Measurements from ENCODE around the gene DGLUCY.
"Not testable (repeated sequence)": the region's sequence is repeated elsewhere in the genome, so short reads cannot be mapped to it uniquely, and the experiment has no call there.

Gene DGLUCY

DNA sequence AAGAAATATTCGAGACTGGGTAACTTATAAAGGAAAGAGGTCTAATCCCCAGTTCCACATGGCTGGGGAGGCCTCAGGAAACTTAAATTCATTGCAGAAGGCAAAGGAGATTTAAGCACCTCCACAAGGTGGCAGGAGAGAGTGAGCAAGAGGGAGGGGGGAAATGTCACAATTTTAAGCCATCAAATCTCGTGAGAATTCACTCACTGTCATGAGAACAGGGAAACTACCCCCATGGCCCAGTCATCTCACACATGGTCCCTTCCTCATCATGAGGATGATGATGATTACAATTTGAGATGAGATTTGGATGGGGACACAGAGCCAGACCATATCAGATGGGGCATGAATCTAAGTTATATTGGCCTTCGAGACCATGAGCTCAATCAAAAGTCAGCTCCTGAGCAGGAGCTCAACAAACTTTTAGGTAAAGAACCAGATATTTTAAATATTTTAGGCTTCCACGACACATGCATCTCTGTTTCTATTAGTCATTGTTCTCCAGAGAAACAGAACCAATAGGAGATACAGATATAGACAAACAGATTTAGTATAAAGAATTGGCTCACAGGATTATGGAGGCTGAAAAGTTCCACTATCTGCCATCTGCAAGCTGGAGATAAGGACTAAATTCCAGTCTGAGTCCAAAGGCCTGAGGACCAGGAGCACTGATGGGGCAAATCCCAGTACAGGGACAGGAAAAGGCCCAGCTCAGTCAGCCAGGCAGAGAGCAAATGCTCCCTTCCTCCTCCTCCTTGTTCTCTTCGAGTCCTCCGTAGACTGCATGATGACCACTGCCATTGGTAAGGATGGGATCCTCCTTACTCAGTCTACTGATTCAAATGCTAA is 24.9 kb downstream of the DGLUCY start:
- DNase-seq: no peak

DNA sequence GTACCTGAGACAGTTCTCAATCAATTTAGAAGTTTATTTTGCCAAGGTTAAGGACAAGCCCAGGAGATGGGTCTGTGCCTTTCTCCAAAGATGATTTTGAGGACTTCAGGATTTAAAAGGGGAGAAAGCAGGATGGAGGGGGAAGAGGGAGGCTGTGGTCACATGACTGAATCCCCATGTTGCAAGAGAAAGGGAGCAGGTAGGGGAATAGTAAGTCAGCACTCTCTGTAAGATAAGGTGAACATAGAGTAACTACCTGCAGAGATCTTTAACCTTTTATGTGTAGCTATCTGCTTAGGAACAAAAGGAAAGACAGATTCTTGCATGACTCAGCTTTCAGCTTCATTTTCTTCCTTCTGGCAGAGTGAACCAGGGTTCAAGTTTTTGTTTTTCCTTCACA is 25.9 kb downstream of the DGLUCY start:
- no peak for DNase-seq

GRCh38 chr14:91140672-91141071 is 26.8 kb downstream of the DGLUCY start:
- no peak for DNase-seq

DNA sequence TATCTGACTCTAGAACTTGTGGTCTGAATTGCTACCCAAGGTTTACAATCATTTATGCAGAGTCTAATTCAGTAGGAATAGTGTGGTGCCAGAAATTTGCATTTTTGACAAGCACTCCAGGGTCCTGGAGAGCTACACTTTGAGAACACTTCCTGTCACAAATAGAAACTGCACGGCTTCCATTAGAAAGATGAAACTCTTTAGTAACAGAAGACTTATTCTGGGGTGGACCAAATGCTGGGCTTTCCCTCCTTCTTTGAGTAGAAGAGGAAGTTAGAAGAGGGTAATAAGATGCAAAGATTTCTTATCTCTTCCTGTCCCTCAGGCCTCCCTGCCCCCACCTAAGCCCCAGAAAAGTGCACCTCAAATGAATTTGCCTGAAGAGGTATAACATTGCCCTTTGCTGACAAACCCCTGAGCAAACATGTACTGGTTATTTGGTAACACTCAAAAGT is 28.4 kb downstream of the DGLUCY start:
- no peak for DNase-seq

GRCh38 chr14:91143862-91144261 is 30.0 kb downstream of the DGLUCY start:
- no peak for DNase-seq

- DNase-seq: no peak
These were observed 30.7 kb downstream of the DGLUCY start for GRCh38 chr14:91144425-91145145.

DNA sequence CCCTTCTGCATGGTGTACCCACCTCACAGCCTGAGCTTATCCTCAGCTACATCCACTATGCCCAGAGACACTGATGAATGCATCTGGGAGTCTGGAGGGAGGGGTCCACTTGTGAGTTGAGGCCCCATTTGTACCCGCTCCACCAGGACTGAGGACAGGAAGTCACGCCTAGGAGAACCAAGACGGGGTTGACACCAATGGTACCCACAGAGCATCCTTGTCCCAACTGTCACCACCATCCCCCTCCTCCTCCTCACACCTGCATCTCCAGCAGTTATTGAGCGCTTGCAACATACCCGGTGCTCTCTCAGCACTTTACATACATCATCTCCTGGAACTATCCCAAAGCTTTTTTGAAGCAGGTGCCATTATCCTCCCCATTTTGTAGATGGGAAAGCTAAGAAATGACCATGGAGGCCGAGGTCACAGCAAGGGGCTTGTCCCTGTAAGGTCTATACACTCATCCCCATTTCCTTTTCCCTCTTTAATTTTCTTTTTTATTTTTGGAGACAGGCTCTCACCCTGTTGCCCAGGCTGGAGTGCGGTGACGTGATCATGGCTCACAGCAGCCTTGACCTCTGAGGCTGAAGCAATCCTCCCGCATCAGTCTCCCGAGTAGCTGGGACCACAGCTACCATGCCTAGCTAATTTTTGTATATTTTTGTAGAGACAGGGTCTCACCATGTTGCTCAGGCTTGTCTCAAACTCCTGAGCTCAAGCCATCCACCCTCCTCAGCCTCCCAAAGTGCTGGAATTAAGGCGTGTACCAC is 31.7 kb downstream of the DGLUCY start:
- DNase-seq: no peak

- DNase-seq: no peak
These were observed 32.8 kb downstream of the DGLUCY start for GRCh38 chr14:91146661-91147060.

GRCh38 chr14:91149462-91149861 is 35.6 kb downstream of the DGLUCY start:
- peak; percentile 29 for DNase-seq

GRCh38 chr14:91152499-91152898 is 38.6 kb downstream of the DGLUCY start:
- no peak for DNase-seq

DNA sequence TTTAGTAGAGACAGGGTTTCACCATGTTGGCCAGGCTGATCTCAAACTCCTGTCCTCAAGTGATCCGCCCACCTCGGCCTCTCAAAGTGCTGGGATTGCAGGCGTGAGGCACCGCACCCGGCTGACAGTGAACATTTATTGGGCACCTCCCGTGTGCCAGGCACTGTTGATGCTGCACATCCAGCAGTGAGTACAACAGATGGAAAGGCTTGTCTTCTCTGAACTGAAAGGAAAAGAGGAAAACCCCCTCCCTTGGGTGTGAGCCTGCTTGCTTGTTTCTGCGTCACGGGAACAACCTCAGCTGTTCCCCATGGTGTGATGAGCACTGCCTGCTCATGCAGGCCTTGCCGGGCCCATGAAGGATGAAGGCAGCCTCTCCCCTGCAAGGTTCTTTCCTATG is 39.5 kb downstream of the DGLUCY start:
- no peak for DNase-seq

DNA sequence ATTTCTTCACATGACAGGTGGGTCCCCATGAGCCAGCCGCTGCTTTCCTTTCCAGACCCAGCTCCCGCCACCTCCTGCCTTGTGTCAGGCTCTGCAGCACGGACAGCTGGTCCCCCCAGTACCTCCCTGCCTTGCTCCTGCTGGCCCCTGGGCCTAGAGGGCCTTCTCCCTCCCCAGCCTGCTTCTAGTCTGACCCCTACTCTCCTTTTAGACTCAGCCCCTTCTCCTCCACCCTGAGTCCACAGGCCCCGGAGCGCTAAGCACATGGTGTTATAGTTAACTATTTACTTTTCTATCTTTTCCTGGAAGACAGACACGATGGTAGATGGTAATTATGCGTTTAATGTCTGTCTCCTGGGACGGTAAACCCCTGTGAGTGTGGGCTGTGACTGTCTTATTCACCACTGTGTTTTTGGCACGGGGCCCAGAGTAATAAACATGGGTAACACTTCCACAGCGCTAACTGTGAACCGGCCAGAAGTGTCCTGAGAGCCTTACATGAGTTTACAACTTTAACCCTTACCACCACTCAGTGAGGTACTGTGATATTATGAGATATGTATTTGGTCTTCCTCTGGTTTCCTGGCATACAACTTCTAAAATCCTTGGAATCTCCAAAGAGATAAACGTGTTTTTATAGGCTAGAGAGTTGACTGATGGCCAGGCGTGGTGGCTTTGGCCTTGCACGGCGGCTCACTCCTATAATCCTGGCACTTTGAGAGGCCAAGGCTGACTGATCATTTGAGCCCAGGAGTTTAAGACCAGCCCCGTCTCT is 41.2 kb downstream of the DGLUCY start:
- DNase-seq: peak; percentile 84

GRCh38 chr14:91155626-91156089 is 41.8 kb downstream of the DGLUCY start:
- DNase-seq: no peak

- not testable (repeated sequence) for DNase-seq
These were observed 42.3 kb downstream of the DGLUCY start for GRCh38 chr14:91156142-91156666.

DNA sequence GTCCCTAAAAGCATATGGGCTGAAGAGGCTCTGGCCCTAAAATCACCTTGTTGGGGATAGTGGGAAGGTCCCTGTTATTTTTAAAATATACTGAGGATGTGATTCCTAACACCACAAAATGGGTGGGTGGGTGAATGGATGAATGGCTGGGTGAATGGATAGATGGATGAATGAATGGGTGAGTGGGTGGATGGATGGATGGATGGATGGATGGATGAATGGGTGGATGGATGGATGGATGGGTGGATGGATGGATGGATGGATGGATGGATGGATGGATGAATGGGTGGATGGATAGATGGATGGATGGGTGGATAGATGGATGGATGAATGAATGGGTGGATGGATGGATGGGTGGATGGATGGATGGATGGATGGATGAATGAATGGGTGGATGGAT is 43.0 kb downstream of the DGLUCY start:
- DNase-seq: not testable (repeated sequence)

- DNase-seq: no peak
These were observed 44.4 kb downstream of the DGLUCY start for GRCh38 chr14:91158091-91158790.

GRCh38 chr14:91159182-91159581 is 45.3 kb downstream of the DGLUCY start:
- DNase-seq: no peak

DNA sequence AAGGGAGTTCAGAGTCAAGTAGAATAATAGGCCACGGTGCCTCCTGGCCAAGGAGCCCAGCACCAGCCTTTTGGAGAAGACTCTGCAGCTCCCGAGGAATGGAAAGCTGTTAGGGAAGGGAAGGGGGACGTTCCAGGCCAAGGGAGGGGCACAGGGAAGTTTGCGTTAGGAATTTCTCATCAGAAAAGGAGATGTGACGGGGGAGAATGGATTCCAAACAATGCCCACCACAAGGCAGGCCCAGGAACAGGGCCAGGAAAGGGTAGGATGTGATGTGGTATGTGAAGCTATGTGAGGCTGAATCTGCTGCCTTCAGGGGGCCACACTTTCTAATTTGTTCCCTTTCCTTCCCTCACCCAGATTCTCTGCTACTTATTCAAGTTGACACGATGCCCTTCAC is 46.0 kb downstream of the DGLUCY start:
- no peak for DNase-seq

- no peak for DNase-seq
These were observed 49.4 kb downstream of the DGLUCY start for GRCh38 chr14:91163316-91163715.

DNA sequence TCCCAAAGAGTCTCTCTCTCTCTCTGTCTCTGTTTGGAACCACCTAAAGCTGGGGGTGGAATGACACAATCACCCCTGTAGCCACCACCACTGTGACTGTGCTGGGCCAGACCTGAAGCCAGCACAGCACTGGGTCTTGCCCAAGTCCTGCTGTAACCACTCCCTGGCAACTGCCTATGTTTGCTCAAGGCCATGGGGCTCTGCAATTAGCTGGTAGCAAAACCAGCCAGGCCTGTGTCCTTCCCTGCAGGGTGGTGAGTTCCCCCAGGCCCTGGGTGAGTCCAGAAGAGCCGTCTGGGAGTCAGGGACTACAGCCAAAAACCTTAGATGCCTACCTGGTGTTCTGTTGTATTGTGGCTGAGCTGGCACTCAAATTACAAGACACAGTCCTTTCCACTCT is 50.8 kb downstream of the DGLUCY start:
- DNase-seq: no peak

- DNase-seq: no peak
These were observed 53.5 kb downstream of the DGLUCY start for GRCh38 chr14:91167380-91167770.

GRCh38 chr14:91169951-91170350 is 56.1 kb downstream of the DGLUCY start:
- no peak for DNase-seq

Data from NCI-H2107 (cell line).